Brain microvascular endothelial cell (primary cell): ENCODE results near the gene WDR31.
"Not testable (repeated sequence)": the region's sequence is repeated elsewhere in the genome, so short reads cannot be mapped to it uniquely, and the experiment has no call there.

Experiments used
- DNase-seq: peaks from one replicate; pipeline ENCODE4 v3.0.0-alpha.2; 2020
- H3K27ac ChIP-seq: fragments of 250-450 bp; sonication (Bioruptor Pico); 2 replicates; pipeline ENCODE4 v1.5.1; 2020; ENCODE audit warnings: mild to moderate bottlenecking, moderate library complexity
- H3K27me3 ChIP-seq: fragments of 250-450 bp; sonication (Bioruptor Pico); replicated peaks from 2 replicates; pipeline ENCODE4 v1.5.1; 2020; ENCODE audit warnings: mild to moderate bottlenecking
- H3K36me3 ChIP-seq: fragments of 250-450 bp; sonication (Bioruptor Pico); replicated peaks from 2 replicates; pipeline ENCODE4 v1.5.1; 2020; ENCODE audit warnings: mild to moderate bottlenecking
- H3K4me3 ChIP-seq: 2 replicates; pipeline ENCODE4 v1.5.1; 2011; ENCODE audit warnings: low read depth, mild to moderate bottlenecking, control low read depth, low read length, moderate library complexity
- CTCF ChIP-seq: IDR thresholded peaks from 2 replicates; pipeline ENCODE4 v1.5.1; 2011; ENCODE audit warnings: low read depth, mild to moderate bottlenecking, moderate library complexity, low read length, control low read depth, inconsistent platforms; ENCODE audit errors: missing control alignments
- in situ Hi-C: cut with HindIII; loops from 2 replicates; pipeline ENCODE4 v1.10.0; 2017; ENCODE audit warnings: low sequenced_read_pairs, low pct_ligation_motif_present

WDR31 gene

GRCh38 chr9:113301548-113301947 is 38.5 kb downstream of the WDR31 start:
- H3K27ac ChIP-seq, result no peak overlapping the region
- TF ChIP-seq CTCF, result no peak
- DNase-seq, result no peak
- H3K4me3 ChIP-seq, result no peak overlapping the region
- no peaks in the 10 kb centered on the region for H3K36me3 ChIP-seq
- H3K27me3 ChIP-seq, result no peaks in the 10 kb centered on the region
- in situ Hi-C loops, result no loop called here

- Histone ChIP-seq H3K27me3 (no peaks in the 10 kb centered on the region), H3K36me3 (no peaks in the 10 kb centered on the region), H3K27ac (no peak overlapping the region), H3K4me3 (no peak overlapping the region)
- DNase-seq, result no peak
- in situ Hi-C loops, result no loop called here
- no peak for TF ChIP-seq CTCF
Observed at GRCh38 chr9:113299800-113300292, 40.2 kb downstream of the WDR31 start.

- in situ Hi-C loops, result no loop called here
- H3K4me3 ChIP-seq, result no peak overlapping the region
Observed at GRCh38 chr9:113298924-113299770, 40.9 kb downstream of the WDR31 start.

GRCh38 chr9:113298311-113298710 is 41.8 kb downstream of the WDR31 start:
- TF ChIP-seq CTCF, result no peak
- Histone ChIP-seq H3K4me3 (no peak overlapping the region), H3K27ac (no peak overlapping the region), H3K36me3 (peaks cover 5% of the 10 kb centered on the region), H3K27me3 (no peaks in the 10 kb centered on the region)
- DNase-seq, result no peak
- in situ Hi-C loops, result no loop called here

More at GRCh38 chr9:113298924-113299770, 40.9 kb downstream of the WDR31 start:
- no peak for TF ChIP-seq CTCF
- no peak overlapping the region for H3K27ac ChIP-seq
- H3K27me3 ChIP-seq, result no peaks in the 10 kb centered on the region
- DNase-seq, result no peak
- no peaks in the 10 kb centered on the region for H3K36me3 ChIP-seq

GRCh38 chr9:113296796-113297558 is 43.1 kb downstream of the WDR31 start:
- in situ Hi-C loops, result no loop called here

GRCh38 chr9:113296247-113296646 is 43.8 kb downstream of the WDR31 start:
- DNase-seq, H3K27me3 ChIP-seq, H3K27ac ChIP-seq, H3K4me3 ChIP-seq, in situ Hi-C loops: not testable (repeated sequence)
- peaks cover 26% of the 10 kb centered on the region for H3K36me3 ChIP-seq

More at GRCh38 chr9:113296796-113297558, 43.1 kb downstream of the WDR31 start:
- Histone ChIP-seq H3K36me3 (peaks cover 18% of the 10 kb centered on the region), H3K27me3 (no peaks in the 10 kb centered on the region), H3K27ac (no peak overlapping the region), H3K4me3 (no peak overlapping the region)
- DNase-seq, result no peak
- TF ChIP-seq CTCF, result no peak
